ENCODE measurements around the gene CYP2A13. TPM values are rescaled to one million over a fixed set of nuclear protein-coding genes. Genes with fewer than 3 reads are reported as not detected.
"Not testable (repeated sequence)": the region's sequence is repeated elsewhere in the genome, so short reads cannot be mapped to it uniquely, and the experiment has no call there.

CYP2A13 gene
- polyA plus RNA-seq, 1 donor from 2014 or later = not detected

DNA sequence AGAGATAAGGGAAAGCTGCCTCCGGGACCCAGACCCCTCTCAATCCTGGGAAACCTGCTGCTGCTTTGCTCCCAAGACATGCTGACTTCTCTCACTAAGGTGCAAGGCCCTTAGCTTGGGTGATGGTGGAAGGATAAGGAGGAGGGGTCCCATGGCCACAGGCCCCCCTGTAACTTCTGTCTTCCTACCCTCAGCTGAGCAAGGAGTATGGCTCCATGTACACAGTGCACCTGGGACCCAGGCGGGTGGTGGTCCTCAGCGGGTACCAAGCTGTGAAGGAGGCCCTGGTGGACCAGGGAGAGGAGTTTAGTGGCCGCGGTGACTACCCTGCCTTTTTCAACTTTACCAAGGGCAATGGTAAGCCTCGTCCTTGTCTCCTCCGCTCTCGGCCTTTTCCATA, 28.0 kb downstream of the CYP2A13 start:
- H4K20me1 ChIP-seq (ENCODE audit: insufficient read depth) = no peaks in the 10 kb centered on the region
- no peak overlapping the region for H2AFZ ChIP-seq (ENCODE audit: low read depth, low read length)
- H3K27ac ChIP-seq (ENCODE audit: low read length) = no peak overlapping the region
- no peaks in the 10 kb centered on the region for H3K9me2 ChIP-seq (ENCODE audit: insufficient read depth, low read length)
- no peak overlapping the region for H3K4me3 ChIP-seq (ENCODE audit: low read length)
- no peak overlapping the region for H3K9ac ChIP-seq (ENCODE audit: low read length)
- H3K4me2 ChIP-seq (ENCODE audit: low read length) = no peak overlapping the region
- no peaks in the 10 kb centered on the region for H3K27me3 ChIP-seq (ENCODE audit: insufficient read depth, low read depth, low read length)
- no peaks in the 10 kb centered on the region for H3F3A ChIP-seq (ENCODE audit: insufficient read depth, low read length, poor library complexity, severe bottlenecking)
- TF ChIP-seq TAF1 (IDR thresholded peaks at IDR 0.05; ENCODE audit: low read depth) = no peak
- H3K79me2 ChIP-seq (replicated peaks; ENCODE audit: insufficient read depth, low read length) = no peaks in the 10 kb centered on the region
- no peaks in the 10 kb centered on the region for H3K36me3 ChIP-seq (ENCODE audit: insufficient read depth, low read length)
- H3K9me3 ChIP-seq (ENCODE audit: low read length) = no peaks in the 10 kb centered on the region

DNA sequence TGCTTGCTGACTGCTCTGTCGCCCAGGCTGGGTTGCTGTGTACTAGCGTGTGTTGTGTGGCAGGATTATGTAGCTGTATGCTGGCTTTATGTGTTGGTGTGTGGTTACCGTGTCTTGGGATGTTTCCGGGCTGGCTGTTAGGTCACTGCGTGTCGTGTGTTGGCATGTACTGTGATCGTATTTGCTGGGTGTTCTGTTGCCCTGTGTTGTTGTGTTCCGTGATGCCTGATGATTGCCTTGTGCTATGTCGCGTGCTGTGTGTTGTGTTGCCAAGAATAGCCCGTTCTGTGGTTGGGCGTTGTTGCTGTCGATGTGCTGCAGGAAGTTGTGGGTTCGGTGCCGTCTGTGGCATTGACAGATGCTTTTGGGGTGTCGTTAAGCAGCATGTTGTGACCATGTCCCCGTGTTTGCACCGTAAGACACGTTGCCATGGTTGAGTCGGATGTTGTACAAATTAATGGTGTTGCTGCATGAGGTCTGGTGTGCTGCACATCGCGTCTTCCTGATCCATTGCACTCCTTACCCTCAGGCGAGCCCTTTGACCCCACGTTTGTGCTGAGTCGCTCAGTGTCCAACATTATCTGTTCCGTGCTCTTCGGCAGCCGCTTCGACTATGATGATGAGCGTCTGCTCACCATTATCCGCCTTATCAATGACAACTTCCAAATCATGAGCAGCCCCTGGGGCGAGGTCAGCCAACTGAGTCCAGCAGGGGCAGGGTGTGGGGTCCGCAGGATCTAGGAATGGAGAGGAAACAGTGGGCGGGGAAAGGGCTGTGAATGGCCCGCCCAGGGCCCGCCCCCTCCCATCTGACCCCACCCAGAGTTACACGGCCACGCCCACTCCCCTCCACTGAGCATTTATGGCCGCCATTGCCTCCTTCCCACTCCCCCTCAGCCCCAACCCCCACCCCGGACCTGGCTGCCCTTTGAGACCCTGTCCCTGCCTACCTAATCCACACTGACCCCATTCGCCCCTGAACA, 33.0 kb downstream of the CYP2A13 start:
- not testable (repeated sequence) for H3K9me3 ChIP-seq (ENCODE audit: low read length); H3K27ac ChIP-seq (ENCODE audit: low read length); H2AFZ ChIP-seq (ENCODE audit: low read depth, low read length); H3K4me2 ChIP-seq (ENCODE audit: low read length); H3K27me3 ChIP-seq (ENCODE audit: insufficient read depth, low read depth, low read length); H3F3A ChIP-seq (ENCODE audit: insufficient read depth, low read length, poor library complexity, severe bottlenecking); H3K36me3 ChIP-seq (ENCODE audit: insufficient read depth, low read length); H3K79me2 ChIP-seq (replicated peaks; ENCODE audit: insufficient read depth, low read length); H3K9ac ChIP-seq (ENCODE audit: low read length); H4K20me1 ChIP-seq (ENCODE audit: insufficient read depth); H3K9me2 ChIP-seq (ENCODE audit: insufficient read depth, low read length); H3K4me3 ChIP-seq (ENCODE audit: low read length)

DNA sequence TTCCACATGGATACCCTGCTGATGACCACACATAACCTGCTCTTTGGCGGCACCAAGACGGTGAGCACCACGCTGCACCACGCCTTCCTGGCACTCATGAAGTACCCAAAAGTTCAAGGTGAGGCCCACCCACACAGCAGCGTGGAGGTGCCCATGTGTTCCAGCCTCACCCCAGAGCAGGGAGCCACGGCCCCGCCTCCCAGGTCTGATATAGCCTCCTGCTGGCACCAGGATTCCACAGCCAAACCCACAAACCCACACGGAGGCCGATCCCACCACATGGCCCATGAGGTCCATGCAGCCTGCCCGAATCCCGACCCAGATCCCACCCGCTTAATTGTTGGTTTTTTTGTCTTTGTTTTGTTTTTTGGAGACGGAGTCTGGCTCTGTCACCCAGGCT, 34.6 kb downstream of the CYP2A13 start:
- not testable (repeated sequence) for H3K4me2 ChIP-seq (ENCODE audit: low read length); H4K20me1 ChIP-seq (ENCODE audit: insufficient read depth); H3K9me2 ChIP-seq (ENCODE audit: insufficient read depth, low read length); H3K79me2 ChIP-seq (replicated peaks; ENCODE audit: insufficient read depth, low read length); H3K4me3 ChIP-seq (ENCODE audit: low read length); H3K36me3 ChIP-seq (ENCODE audit: insufficient read depth, low read length); H2AFZ ChIP-seq (ENCODE audit: low read depth, low read length); H3F3A ChIP-seq (ENCODE audit: insufficient read depth, low read length, poor library complexity, severe bottlenecking); H3K27me3 ChIP-seq (ENCODE audit: insufficient read depth, low read depth, low read length); H3K9ac ChIP-seq (ENCODE audit: low read length); H3K9me3 ChIP-seq (ENCODE audit: low read length); H3K27ac ChIP-seq (ENCODE audit: low read length)

DNA sequence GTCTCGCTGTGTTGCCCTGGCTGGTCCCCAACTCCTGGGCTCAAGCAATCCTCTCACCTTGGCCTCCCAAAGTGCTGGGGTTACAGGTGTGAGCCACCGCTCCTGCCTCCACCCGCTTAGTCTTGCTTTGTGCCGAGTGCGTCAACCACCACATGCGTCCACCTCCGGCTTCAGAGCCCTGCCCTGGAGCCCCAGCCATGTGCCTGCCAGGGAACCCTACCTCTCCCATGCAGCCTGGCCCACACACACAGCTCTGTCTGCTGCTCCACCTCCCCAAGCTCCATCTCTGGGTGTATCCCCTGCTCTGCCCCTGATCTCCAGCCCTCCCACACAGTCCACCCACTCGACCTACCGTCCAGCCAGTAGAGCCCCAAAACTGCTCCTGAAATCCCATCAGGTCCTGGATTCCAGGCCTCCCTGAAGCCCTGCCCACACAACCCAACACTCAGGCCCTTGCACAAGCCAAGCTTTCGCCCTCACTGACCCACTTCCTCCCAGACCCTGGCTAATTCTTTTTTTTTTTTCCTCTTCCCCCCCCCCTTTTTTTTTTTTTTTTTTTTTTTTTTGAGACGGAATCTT, 35.6 kb downstream of the CYP2A13 start:
- Histone ChIP-seq H3K79me2 (replicated peaks; ENCODE audit: insufficient read depth, low read length) (no peaks in the 10 kb centered on the region), H3F3A (ENCODE audit: insufficient read depth, low read length, poor library complexity, severe bottlenecking) (no peaks in the 10 kb centered on the region), H3K4me3 (ENCODE audit: low read length) (no peak overlapping the region), H3K9ac (ENCODE audit: low read length) (no peak overlapping the region), H3K27me3 (ENCODE audit: insufficient read depth, low read depth, low read length) (no peaks in the 10 kb centered on the region), H3K9me3 (ENCODE audit: low read length) (no peaks in the 10 kb centered on the region), H3K36me3 (ENCODE audit: insufficient read depth, low read length) (no peaks in the 10 kb centered on the region), H2AFZ (ENCODE audit: low read depth, low read length) (no peak overlapping the region), H3K27ac (ENCODE audit: low read length) (no peak overlapping the region), H3K4me2 (ENCODE audit: low read length) (no peak overlapping the region), H3K9me2 (ENCODE audit: insufficient read depth, low read length) (no peaks in the 10 kb centered on the region), H4K20me1 (ENCODE audit: insufficient read depth) (no peaks in the 10 kb centered on the region)
- TF ChIP-seq, protein P1, sequence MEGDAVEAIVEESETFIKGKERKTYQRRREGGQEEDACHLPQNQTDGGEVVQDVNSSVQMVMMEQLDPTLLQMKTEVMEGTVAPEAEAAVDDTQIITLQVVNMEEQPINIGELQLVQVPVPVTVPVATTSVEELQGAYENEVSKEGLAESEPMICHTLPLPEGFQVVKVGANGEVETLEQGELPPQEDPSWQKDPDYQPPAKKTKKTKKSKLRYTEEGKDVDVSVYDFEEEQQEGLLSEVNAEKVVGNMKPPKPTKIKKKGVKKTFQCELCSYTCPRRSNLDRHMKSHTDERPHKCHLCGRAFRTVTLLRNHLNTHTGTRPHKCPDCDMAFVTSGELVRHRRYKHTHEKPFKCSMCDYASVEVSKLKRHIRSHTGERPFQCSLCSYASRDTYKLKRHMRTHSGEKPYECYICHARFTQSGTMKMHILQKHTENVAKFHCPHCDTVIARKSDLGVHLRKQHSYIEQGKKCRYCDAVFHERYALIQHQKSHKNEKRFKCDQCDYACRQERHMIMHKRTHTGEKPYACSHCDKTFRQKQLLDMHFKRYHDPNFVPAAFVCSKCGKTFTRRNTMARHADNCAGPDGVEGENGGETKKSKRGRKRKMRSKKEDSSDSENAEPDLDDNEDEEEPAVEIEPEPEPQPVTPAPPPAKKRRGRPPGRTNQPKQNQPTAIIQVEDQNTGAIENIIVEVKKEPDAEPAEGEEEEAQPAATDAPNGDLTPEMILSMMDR (IDR thresholded peaks at IDR 0.05; ENCODE audit: poor library complexity, severe bottlenecking) = no peak
- TF ChIP-seq SMC3 (conservative IDR thresholded peaks at IDR 0.05; ENCODE audit: poor library complexity) (no peak), POLR2AphosphoS5 (IDR thresholded peaks at IDR 0.05) (no peak), EP300 (conservative IDR thresholded peaks at IDR 0.05; ENCODE audit: poor library complexity, severe bottlenecking) (no peak), MXI1 (conservative IDR thresholded peaks at IDR 0.05; ENCODE audit: poor library complexity, severe bottlenecking) (no peak), TAF1 (IDR thresholded peaks at IDR 0.05; ENCODE audit: low read depth) (no peak), RAD21 (conservative IDR thresholded peaks at IDR 0.05) (no peak), EZH2 (IDR thresholded peaks at IDR 0.05; ENCODE audit: borderline replicate concordance, insufficient read depth, low read length, poor library complexity, severe bottlenecking) (no peak)
- TF ChIP-seq, protein P2, sequence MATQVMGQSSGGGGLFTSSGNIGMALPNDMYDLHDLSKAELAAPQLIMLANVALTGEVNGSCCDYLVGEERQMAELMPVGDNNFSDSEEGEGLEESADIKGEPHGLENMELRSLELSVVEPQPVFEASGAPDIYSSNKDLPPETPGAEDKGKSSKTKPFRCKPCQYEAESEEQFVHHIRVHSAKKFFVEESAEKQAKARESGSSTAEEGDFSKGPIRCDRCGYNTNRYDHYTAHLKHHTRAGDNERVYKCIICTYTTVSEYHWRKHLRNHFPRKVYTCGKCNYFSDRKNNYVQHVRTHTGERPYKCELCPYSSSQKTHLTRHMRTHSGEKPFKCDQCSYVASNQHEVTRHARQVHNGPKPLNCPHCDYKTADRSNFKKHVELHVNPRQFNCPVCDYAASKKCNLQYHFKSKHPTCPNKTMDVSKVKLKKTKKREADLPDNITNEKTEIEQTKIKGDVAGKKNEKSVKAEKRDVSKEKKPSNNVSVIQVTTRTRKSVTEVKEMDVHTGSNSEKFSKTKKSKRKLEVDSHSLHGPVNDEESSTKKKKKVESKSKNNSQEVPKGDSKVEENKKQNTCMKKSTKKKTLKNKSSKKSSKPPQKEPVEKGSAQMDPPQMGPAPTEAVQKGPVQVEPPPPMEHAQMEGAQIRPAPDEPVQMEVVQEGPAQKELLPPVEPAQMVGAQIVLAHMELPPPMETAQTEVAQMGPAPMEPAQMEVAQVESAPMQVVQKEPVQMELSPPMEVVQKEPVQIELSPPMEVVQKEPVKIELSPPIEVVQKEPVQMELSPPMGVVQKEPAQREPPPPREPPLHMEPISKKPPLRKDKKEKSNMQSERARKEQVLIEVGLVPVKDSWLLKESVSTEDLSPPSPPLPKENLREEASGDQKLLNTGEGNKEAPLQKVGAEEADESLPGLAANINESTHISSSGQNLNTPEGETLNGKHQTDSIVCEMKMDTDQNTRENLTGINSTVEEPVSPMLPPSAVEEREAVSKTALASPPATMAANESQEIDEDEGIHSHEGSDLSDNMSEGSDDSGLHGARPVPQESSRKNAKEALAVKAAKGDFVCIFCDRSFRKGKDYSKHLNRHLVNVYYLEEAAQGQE (IDR thresholded peaks at IDR 0.05; ENCODE audit: borderline replicate concordance) = no peak

Data from neural cell (in vitro differentiated cells).